Measurements from ENCODE around the gene CSF1. TPM values are rescaled to one million over a fixed set of nuclear protein-coding genes. Genes with fewer than 3 reads are reported as not detected.

The CSF1 gene
- total RNA-seq, 1 donor from 2014 or later = 26.1 TPM

GRCh38 chr1:109901524-109902145, 9.0 kb upstream of the CSF1 start:
- DNase-seq (ENCODE audit: low spot score) = peak; percentile 60

DNA sequence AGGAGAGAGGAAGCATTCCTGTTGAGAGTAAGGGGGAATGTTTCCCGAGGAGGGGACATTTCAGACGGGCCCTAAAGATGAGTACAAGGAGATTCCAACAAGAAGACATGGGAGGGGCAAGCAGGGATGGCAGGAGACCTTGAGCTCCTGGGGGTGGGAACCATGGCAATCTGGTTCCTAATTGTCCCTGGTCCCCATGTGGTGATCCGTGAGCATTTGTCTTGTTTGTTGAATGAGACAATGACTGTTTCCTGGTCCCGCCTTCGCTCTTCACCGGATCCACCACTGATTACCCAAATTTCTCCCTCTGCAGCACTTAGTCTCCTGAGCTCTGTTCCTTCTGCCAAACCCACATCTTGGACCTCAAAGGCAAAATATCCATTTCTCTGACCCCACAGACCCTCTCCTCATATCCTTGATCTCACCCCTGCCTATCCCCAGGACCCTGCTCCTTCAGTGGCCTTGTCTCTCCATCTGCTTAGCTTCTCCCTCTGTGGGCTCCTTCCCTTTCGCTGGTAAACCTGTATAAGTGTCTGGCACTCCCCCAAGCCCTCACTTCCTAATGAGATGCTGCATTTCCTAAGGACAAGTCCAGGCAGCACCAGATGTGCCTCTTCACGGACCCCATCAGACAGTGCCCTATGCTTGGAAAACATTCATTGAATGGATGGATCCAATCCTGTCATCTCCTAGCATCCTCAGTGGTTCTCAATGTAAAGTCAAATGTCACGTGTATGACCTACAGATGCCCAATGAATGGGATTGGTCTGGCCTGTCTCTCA, 8.3 kb upstream of the CSF1 start:
- DNase-seq (ENCODE audit: low spot score) = no peak

DNA sequence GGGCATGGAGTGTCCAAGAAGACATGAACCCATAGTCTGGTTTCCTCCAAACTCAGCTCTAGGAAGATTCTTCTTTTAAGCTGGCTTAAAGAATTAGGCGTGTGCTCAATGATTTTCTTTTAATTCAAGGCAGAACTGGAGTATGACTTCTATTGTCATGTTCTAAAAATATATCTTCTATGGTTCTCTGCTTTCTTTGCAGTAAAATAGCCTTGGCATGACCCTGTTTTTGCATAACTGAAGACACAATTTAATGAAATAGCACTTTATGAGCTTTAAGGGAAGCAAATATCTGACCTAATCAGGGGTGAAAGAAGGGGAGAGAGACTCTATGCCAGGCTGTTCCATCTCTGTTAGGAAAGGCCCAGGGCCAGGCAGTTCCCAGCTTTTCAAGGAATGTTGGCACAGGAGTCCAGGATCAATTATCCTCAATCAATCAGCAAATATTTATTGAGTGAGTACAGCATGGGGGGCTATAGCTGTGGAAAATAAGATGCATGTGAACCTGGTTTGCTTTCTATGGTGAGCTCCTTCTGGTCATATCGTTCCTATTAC, 7.2 kb upstream of the CSF1 start:
- no peak for DNase-seq (ENCODE audit: low spot score)

GRCh38 chr1:109904105-109904817, 6.4 kb upstream of the CSF1 start:
- no peak for DNase-seq (ENCODE audit: low spot score)

- no peak for DNase-seq (ENCODE audit: low spot score)
Measured at GRCh38 chr1:109905491-109905890, 5.2 kb upstream of the CSF1 start.

- no peak for DNase-seq (ENCODE audit: low spot score)
Measured at GRCh38 chr1:109906160-109906838, 4.3 kb upstream of the CSF1 start.

GRCh38 chr1:109906839-109907180, 3.8 kb upstream of the CSF1 start:
- no peak for DNase-seq (ENCODE audit: low spot score)

- no peak for DNase-seq (ENCODE audit: low spot score)
Measured at GRCh38 chr1:109907190-109907774, 3.4 kb upstream of the CSF1 start.

- DNase-seq (ENCODE audit: low spot score) = no peak
Measured at GRCh38 chr1:109908836-109909235, 1.8 kb upstream of the CSF1 start.

- DNase-seq (ENCODE audit: low spot score) = no peak
Measured at GRCh38 chr1:109909561-109909960, 1.1 kb upstream of the CSF1 start.

GRCh38 chr1:109910963-109911798, 532 bp downstream of the CSF1 start:
- DNase-seq (ENCODE audit: low spot score) = no peak

DNA sequence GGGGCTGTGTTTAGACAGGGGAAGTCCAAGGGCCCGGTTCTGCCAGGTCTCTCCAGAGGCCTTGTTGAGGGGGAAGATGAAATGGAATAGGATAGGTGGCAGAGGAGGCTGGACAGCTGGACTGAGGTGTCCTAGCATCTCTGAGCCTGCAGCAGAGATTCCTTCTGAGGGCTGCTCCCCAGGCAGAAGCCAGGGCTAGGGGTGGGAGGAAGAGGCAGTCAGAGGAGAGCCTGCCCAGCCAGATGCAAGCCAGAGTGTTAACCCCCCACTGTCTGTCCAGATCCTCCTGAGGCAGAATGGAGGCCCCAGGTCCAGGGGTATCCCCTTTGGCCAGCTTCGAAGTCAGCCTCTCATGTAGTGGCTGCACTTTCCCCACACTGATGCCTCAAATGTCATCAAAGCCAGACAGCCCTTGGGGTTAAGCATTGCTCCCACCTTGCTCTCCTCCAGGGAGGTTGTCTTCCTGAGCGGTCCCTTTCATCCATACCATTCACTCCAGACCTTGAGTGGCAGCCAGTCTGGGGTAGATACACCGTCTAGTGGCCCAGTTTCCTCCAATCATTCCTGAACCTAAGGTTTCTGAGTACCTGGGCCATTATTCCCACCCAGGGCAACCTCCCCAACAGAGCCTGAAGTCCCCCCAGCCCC, 1.7 kb downstream of the CSF1 start:
- no peak for DNase-seq (ENCODE audit: low spot score)

DNA sequence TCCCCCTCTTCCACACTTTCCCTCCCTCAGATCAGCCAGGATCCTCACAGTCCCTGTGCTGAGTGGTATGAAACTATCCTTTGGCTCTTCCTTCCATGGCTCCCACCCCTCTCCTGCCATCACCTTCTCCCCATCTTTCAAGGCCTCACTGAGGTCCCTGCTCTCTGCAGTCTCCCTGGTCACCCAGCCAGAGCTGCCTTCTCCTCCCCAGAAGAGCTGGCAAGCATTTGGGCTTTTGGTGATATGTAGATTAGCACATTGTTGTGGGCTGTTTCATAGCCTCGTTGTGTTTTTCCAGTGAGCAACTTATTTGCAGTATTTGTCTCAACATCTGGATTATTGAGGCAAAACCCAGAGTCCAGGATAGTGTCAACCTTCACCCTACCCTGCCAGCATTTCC, 2.2 kb downstream of the CSF1 start:
- no peak for DNase-seq (ENCODE audit: low spot score)

DNA sequence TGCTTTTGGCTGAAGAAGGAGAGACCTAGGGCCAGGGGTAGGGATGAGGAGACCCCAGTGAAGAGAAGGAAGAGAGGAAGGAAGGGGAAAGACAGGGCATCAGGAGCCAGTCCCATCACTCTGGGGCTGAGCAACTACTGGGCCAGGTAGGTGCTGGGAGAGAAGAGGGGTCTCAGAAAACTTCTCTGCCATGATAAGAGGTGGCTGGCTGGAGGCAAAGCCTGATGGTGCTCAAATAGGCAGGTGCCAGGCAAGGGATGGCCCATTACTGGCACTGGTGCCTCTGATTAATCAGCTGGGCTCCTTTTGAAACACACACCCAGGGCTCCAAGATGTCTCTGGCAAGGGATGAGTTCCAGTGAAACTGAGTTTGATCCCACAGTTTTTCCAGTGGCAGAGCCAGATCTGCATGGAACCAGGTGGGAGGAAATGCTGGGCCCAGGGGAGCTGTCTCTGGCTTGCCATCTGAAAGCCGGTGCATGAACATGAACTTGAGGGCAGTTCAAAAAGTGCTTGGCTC, 2.8 kb downstream of the CSF1 start:
- DNase-seq (ENCODE audit: low spot score) = no peak

GRCh38 chr1:109914587-109915240, 4.1 kb downstream of the CSF1 start:
- no peak for DNase-seq (ENCODE audit: low spot score)

GRCh38 chr1:109917051-109917767, 6.6 kb downstream of the CSF1 start:
- DNase-seq (ENCODE audit: low spot score) = no peak

GRCh38 chr1:109917768-109918606, 7.3 kb downstream of the CSF1 start:
- DNase-seq (ENCODE audit: low spot score) = no peak

- no peak for DNase-seq (ENCODE audit: low spot score)
Measured at GRCh38 chr1:109918671-109919070, 8.0 kb downstream of the CSF1 start.

Data from ureter (tissue), 1 donor.